Left lung (tissue), 10 donors: ENCODE results near the gene AGPAT3. TPM values are rescaled to one million over a fixed set of nuclear protein-coding genes. Genes with fewer than 3 reads are reported as not detected.
"Not testable (repeated sequence)": the region's sequence is repeated elsewhere in the genome, so short reads cannot be mapped to it uniquely, and the experiment has no call there.

Source experiments
- ATAC-seq: fragments of 200-7000 bp; cut with Tn5 transposase; one replicate; pipeline ENCODE4 v1.9.1; 2020; ENCODE audit warnings: moderate library complexity
- DNase-seq, 4 donors: peaks; one replicate each; pipeline ENCODE4 v3.0.0-alpha.2; 2013 to 2020
- H3K27ac ChIP-seq, 2 donors: fragments of 200-600 bp; sonication (generic) in 1 of 2; one replicate each; pipeline versions ENCODE4 v1.5.0 to v1.8.0; 2020 to 2021
- H3K27me3 ChIP-seq, 2 donors: fragments of 200-600 bp; sonication (generic) in 1 of 2; one replicate each; pipeline versions ENCODE4 v1.5.0 to v1.8.0; 2020 to 2021
- H3K36me3 ChIP-seq, 2 donors: fragments of 200-600 bp; sonication (generic) in 1 of 2; one replicate each; pipeline versions ENCODE4 v1.5.0 to v1.8.0; 2020 to 2021
- H3K4me1 ChIP-seq, 2 donors: fragments of 200-600 bp; one replicate each; pipeline ENCODE4 v1.8.0; 2021
- H3K4me3 ChIP-seq, 2 donors: fragments of 200-600 bp; sonication (generic) in 1 of 2; one replicate each; pipeline versions ENCODE4 v1.5.0 to v1.8.0; 2020 to 2021; ENCODE audit warnings: mild to moderate bottlenecking in 1 of 2
- H3K9me3 ChIP-seq, 2 donors: fragments of 200-600 bp; sonication (generic) in 1 of 2; one replicate each; pipeline versions ENCODE4 v1.5.0 to v1.8.0; 2020 to 2021
- intact Hi-C, 2 donors: fragments of 100-400 bp; cut with DNase I; formaldehyde crosslinking; loops; one replicate each; pipeline versions ENCODE4 v1.11.2 to v1.14.2; 2022
- polyA plus RNA-seq, 6 donors: library from polyadenylated mRNA; unstranded; fragments of 120-200 nt; gene quantifications; one replicate each; pipeline ENCODE4 v1.2.1, GENCODE V29; 2013; ENCODE audit not compliant: insufficient read length in 6 of 6
- total RNA-seq, 2 donors: library from RNA; stranded (reverse); fragmentation: NEBNext Ultra II Directional; extraction: Animal tissue kit (Norgen Biotek cat#: 25700); gene quantifications; one replicate each; pipeline ENCODE4 v1.2.1, GENCODE V29; 2021
- TF ChIP-seq, protein P1 (sequence below), 2 donors: fragments of 200-600 bp; sonication (generic) in 1 of 2; IDR thresholded peaks; one replicate each; pipeline versions ENCODE4 v1.5.0 to v1.8.0; 2021; ENCODE audit warnings: antibody characterized with exemption in 2 of 2
- donor health status: DM: no; HTN: yes; CAD: no.
- donor health status: DM: no; HTN: no; CAD: no.

Gene AGPAT3
- total and polyA plus RNA-seq, 8 donors, result 37.4 to 111 (median 42.8) TPM

DNA sequence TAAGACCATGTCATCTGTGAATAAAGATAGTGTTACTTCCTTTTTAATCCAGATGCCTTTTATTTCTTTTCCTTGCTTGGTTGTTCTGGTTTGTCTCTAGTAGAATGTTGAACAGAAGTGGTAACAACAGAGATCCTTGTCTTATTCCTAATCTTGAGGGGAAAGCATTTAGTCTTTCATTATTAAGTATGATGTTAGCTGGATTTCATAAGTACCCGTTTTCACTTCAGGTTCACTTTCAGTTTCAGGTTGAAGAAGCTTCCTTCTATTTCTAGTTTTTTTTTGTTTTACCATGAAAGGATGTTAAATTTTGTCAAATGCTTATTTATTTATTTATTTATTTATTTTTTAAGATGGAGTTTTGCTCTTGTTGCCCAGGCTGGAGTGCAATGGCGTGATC is 22.3 kb upstream of the AGPAT3 start:
- Histone ChIP-seq H3K36me3 (no peaks in the 10 kb centered on the region), H3K27ac (no peak overlapping the region), H3K4me3 (no peak overlapping the region), H3K4me1 (peaks cover 0 to 6% of the 10 kb centered on the region in 2 donors), H3K27me3 (no peaks in the 10 kb centered on the region), H3K9me3 (no peaks in the 10 kb centered on the region)
- ATAC-seq (peak; percentile 27), DNase-seq (no peak)
- intact Hi-C loops, result no loop called here
- TF ChIP-seq, protein P1, sequence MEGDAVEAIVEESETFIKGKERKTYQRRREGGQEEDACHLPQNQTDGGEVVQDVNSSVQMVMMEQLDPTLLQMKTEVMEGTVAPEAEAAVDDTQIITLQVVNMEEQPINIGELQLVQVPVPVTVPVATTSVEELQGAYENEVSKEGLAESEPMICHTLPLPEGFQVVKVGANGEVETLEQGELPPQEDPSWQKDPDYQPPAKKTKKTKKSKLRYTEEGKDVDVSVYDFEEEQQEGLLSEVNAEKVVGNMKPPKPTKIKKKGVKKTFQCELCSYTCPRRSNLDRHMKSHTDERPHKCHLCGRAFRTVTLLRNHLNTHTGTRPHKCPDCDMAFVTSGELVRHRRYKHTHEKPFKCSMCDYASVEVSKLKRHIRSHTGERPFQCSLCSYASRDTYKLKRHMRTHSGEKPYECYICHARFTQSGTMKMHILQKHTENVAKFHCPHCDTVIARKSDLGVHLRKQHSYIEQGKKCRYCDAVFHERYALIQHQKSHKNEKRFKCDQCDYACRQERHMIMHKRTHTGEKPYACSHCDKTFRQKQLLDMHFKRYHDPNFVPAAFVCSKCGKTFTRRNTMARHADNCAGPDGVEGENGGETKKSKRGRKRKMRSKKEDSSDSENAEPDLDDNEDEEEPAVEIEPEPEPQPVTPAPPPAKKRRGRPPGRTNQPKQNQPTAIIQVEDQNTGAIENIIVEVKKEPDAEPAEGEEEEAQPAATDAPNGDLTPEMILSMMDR (IDR thresholded peaks at IDR 0.05), result no peak

DNA sequence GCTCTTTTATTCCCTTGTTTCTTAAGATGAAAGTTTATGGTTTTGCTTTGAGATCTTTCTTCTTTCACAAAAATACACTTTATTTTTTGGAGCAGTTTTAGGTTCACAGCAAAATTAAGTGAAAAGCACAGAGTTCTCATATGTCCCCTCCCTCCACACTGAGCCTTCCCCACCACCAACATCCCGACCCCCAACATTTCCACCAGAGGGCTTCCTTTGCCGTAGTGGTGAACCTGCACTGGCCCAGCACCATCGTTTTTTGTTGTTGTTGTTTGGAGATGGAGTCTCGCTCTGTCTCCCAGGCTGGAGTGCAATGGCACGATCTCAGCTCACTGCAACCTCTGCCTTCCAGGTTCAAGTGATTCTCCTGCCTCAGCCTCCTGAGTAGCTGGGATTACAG is 20.1 kb upstream of the AGPAT3 start:
- ATAC-seq, H3K4me1 ChIP-seq, DNase-seq, H3K36me3 ChIP-seq, H3K9me3 ChIP-seq, intact Hi-C loops, H3K27me3 ChIP-seq, H3K27ac ChIP-seq, H3K4me3 ChIP-seq: not testable (repeated sequence)

DNA sequence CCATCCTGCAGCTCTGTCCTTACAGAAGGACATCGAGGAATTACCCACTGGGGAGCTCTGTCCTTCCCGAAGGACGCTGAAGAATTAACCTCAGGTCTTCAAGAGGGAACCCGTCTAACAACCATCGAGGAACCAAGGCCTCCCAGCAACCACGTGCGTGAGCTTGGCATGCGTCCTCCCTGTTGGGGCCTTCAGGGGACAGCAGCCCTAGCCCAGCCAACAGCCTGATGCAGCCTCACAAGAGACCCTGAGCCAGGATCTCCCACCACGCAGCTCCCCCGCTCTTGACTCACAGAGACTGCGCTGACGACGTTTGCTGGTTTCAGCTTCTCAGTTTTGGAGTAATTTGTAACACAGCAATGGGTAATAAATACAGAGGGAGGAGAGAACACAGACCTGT is 19.6 kb upstream of the AGPAT3 start:
- no peaks in the 10 kb centered on the region for H3K9me3 ChIP-seq
- H3K36me3 ChIP-seq, result no peaks in the 10 kb centered on the region
- TF ChIP-seq, protein P1 (IDR thresholded peaks at IDR 0.05), result no peak
- intact Hi-C loops, result no loop called here
- H3K4me3 ChIP-seq, result no peak overlapping the region
- no peaks in the 10 kb centered on the region for H3K27me3 ChIP-seq
- no peak overlapping the region for H3K27ac ChIP-seq
- peaks cover 0 to 11% of the 10 kb centered on the region in 2 donors for H3K4me1 ChIP-seq
- DNase-seq (peak in 1 of 4 donors; percentile 39), ATAC-seq (no peak)

DNA sequence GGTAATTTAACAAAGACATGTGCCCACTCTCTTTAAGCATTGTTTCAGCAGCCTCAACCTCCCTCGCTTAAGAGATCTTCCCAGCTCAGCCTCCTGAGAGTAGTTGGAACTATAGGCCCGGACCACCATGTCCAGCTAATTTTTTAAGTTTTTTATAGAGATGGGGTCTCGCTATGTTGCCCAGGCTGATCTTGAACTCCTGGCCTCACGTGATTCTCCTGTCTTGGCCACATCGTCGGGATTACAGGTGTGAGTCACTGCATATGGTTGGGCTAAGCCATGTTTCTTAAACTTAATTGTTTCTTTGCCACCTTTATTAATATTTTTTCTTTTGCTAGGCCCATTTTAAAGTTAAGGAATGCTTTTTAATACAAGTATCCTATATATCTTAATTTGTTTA is 18.6 kb upstream of the AGPAT3 start:
- H3K27ac ChIP-seq, result no peak overlapping the region
- peaks cover 0 to 11% of the 10 kb centered on the region in 2 donors for H3K4me1 ChIP-seq
- no peak overlapping the region for H3K4me3 ChIP-seq
- intact Hi-C loops, result no loop called here
- H3K9me3 ChIP-seq, result peaks cover 0 to 4% of the 10 kb centered on the region in 2 donors
- DNase-seq, result no peak
- TF ChIP-seq, protein P1 (IDR thresholded peaks at IDR 0.05), result no peak
- no peaks in the 10 kb centered on the region for H3K36me3 ChIP-seq
- no peaks in the 10 kb centered on the region for H3K27me3 ChIP-seq
- no peak for ATAC-seq

DNA sequence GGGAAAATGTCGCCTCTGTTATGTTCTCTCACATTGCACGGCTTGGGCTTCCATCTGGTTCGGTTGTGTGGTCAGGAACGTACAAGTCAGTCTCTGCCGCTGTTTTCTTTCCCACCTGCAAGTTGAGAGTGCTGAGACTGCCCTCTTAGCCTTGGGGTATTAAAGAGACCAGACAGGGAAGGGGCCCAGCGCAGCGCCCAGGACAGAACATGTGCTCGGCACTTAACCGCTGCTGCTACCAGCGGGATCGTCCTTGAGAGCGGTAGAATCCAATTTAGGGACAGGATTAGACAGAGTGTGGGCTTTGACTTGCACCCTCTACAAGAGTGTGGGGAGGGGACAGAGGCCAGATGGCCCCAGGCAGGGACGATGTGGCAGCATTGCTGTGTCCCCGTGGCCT is 17.7 kb upstream of the AGPAT3 start:
- no peak for ATAC-seq
- intact Hi-C loops, result no loop called here

More for the DNA sequence above, 17.7 kb upstream of the AGPAT3 start:
- TF ChIP-seq, protein P1 (IDR thresholded peaks at IDR 0.05), result no peak
- H3K27me3 ChIP-seq, result no peaks in the 10 kb centered on the region
- H3K4me3 ChIP-seq, result no peak overlapping the region
- peaks cover 0 to 10% of the 10 kb centered on the region in 2 donors for H3K4me1 ChIP-seq
- H3K36me3 ChIP-seq, result no peaks in the 10 kb centered on the region
- peaks cover 0 to 4% of the 10 kb centered on the region in 2 donors for H3K9me3 ChIP-seq
- no peak overlapping the region for H3K27ac ChIP-seq
- DNase-seq, result no peak
